ENCODE measurements around the gene KIF1A. TPM values are rescaled to one million over a fixed set of nuclear protein-coding genes. Genes with fewer than 3 reads are reported as not detected.

Gene KIF1A
- total RNA-seq, 2 donors from 2014 or later, result 2.1 to 2.2 TPM

GRCh38 chr2:240719676-240720545, 100.1 kb downstream of the KIF1A start:
- no peak for ATAC-seq
- intact Hi-C loops (cut with DNase I, micrococcal nuclease), result no loop called here
- no peak for DNase-seq

GRCh38 chr2:240718896-240719490, 101.0 kb downstream of the KIF1A start:
- intact Hi-C loops (cut with DNase I, micrococcal nuclease), result no loop called here
- DNase-seq (no peak), ATAC-seq (no peak)

- DNase-seq (no peak), ATAC-seq (no peak)
- intact Hi-C loops (cut with DNase I, micrococcal nuclease), result no loop called here
Observed at GRCh38 chr2:240717681-240718581, 102.1 kb downstream of the KIF1A start.

DNA sequence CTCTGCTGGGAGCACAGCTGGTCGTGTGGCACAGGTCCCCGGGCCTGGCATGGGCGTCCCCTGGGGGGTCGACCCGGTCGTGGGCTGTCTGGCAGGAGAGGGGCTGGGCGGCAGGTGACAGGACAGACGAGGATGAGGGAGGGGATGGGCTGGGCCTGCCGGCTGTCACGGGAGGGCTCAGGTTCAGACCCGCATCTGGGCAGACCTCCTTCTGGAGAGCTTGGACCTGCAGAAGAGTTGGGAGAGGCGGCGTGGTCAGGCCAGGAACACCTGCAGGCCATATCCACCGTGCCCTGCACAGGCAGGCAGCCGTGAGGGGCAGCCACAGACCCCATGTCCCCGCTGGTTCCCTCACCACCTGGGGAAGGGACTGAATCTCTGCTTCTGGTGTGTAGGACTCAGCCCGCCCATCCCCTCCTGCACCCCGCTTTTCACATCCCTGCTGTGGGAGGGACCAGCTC, 102.8 kb downstream of the KIF1A start:
- ATAC-seq, result no peak
- intact Hi-C loops (cut with DNase I, micrococcal nuclease), result no loop called here
- DNase-seq, result no peak

DNA sequence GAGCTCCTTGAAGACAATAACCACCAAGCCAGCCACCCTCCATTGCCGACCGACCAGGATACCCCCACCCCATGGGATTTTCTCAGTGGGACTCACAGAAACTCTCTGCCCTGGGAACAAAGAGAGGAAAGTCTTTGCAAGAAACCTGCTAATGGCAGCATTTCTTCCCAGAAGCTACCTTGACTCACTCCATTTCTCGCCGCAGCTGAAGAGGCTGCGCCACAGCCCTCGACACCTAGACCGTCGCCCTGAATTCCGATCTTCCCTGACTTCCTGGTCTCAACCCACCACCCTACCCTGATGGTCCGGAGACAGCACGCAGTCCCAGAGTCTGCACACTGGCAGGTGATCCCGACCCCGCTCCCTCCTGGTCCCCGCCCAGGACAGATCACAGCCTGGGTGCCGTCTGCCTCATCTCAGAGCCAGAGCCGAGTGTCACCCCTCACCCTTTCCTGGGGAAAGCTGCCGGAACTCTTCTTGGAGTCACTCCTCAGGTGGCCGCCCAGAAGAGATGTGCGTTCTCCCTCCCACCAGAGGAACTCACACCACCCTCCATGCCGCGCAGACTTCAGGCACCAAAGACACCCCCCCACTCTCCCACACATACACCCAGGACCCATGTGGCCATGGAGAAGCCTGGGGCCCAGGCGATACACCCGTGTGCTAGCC, 103.8 kb downstream of the KIF1A start:
- intact Hi-C loops (cut with DNase I, micrococcal nuclease), result no loop called here
- DNase-seq, result no peak
- no peak for ATAC-seq

GRCh38 chr2:240714747-240715725, 105.0 kb downstream of the KIF1A start:
- ATAC-seq (no peak), DNase-seq (no peak)
- intact Hi-C loops (cut with DNase I, micrococcal nuclease), result no loop called here

- intact Hi-C loops (cut with DNase I, micrococcal nuclease), result no loop called here
- no peak for ATAC-seq
- no peak for DNase-seq
Observed at GRCh38 chr2:240713928-240714746, 105.9 kb downstream of the KIF1A start.

DNA sequence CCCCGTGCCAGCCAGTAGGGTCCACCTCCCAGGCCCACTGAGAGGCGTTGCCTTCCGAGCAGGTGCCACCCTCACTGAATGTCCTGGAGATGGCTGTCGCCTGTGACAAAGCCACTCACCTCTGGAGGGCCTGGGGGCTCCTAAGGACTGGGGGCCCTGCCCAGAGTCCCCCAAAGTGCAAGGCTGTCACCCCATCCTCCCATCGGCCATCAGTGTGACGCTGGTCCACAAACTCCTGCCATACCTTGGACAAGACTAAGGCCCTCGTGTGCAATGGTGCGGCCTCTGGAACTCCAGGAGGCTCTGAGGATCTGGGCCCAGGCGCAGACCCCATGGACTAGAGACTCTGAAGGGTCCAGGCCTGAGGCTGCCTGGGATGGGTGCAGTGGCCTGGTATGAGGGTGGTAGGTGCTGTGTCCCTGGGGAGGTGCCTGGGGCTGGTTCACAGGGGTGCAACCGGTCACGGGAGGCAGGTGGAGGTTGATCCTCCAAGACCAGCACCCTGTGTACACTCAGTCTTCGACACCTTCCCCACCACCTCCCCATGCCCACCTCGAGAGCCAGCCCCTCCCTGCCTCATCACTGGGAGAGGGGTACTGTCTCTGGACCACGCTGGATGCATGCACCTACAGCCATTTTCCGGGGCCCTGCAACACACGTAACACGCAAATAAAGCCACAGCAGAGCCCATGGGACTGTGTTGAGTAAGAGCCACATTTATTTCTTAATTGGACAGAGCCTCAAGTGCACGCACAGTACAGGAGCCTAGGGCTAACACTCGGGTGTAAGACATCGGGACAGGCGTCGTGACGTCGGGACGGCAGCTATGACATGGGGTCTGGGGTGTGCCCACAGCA, 106.7 kb downstream of the KIF1A start:
- intact Hi-C loops (cut with DNase I, micrococcal nuclease), result no loop called here
- DNase-seq (no peak), ATAC-seq (no peak)

GRCh38 chr2:240712121-240712520, 107.9 kb downstream of the KIF1A start:
- intact Hi-C loops (cut with DNase I, micrococcal nuclease), result no loop called here
- DNase-seq, result no peak
- ATAC-seq, result no peak

- intact Hi-C loops (cut with DNase I, micrococcal nuclease), result no loop called here
- no peak for DNase-seq
- no peak for ATAC-seq
Observed at GRCh38 chr2:240711701-240712100, 108.3 kb downstream of the KIF1A start.

DNA sequence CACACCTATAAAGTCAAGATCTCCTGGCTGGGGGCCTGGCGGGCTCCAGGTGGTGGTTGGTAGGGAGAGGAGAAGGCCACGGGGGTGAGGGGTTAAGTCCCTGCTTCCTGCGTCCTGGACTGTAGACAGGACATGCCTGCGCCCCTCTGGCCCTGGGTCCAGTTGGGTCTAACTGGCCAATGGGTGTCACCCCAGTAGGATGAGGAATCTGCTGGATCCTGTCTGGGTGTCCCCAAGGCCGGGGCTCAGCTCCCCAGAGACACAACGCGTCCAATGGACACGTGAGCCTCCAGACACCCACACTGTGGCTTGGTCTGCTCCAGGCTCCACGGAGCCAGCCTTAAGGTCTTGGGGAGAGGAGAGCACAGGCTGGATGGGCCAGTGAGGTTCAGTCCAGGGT, 108.7 kb downstream of the KIF1A start:
- ATAC-seq (no peak), DNase-seq (no peak)
- intact Hi-C loops (cut with DNase I, micrococcal nuclease), result no loop called here

DNA sequence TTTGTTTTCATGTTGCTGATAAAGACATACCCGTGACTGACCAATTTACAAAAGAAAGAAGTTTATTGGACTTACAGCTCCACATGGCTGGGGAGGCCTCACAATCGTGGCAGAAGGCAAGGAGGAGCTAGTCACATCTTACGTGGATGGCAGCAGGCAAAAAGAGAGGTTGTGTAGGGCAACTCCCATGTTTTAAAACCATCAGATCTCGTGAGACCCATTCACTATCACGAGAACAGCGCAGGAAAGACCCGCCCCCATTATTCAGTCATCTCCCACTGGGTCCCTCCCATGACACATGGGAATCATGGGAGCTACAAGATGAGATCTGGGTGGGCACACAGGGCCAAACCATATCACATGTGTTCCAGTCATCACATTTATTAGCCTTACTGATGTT, 111.6 kb downstream of the KIF1A start:
- no peak for ATAC-seq
- no peak for DNase-seq
- intact Hi-C loops (cut with DNase I, micrococcal nuclease), result loop anchor here in 1 of 2 donors (10.0 kb wide), 1 partner anchor 194 kb away; no protein-coding TSS in a partner anchor

GRCh38 chr2:240707821-240708220, 112.2 kb downstream of the KIF1A start:
- intact Hi-C loops (cut with DNase I, micrococcal nuclease), result loop anchor here in 1 of 2 donors (10.0 kb wide), 1 partner anchor 193 kb away; no protein-coding TSS in a partner anchor
- DNase-seq (no peak), ATAC-seq (no peak)

- no peak for DNase-seq
- ATAC-seq, result no peak
- intact Hi-C loops (cut with DNase I, micrococcal nuclease), result loop anchor here in 1 of 2 donors (10.0 kb wide), 1 partner anchor 192 kb away; no protein-coding TSS in a partner anchor
Observed at GRCh38 chr2:240707043-240707756, 112.8 kb downstream of the KIF1A start.

GRCh38 chr2:240705204-240705791, 114.7 kb downstream of the KIF1A start:
- DNase-seq, result no peak
- intact Hi-C loops (cut with DNase I, micrococcal nuclease), result loop anchor here in 1 of 2 donors (10.0 kb wide), 1 partner anchor 190 kb away; no protein-coding TSS in a partner anchor
- ATAC-seq, result no peak

Measured in left colon (tissue), 2 donors.